SK-N-SH treated with all-trans-retinoic acid at 6 μM for 48 hours (cell line): ENCODE measurements around the gene MNX1.

Experiments
- ATAC-seq: fragments of 200-7000 bp; cut with Tn5 transposase; 3 replicates; pipeline ENCODE4 v1.9.1; 2020; ENCODE audit warnings: mild to moderate bottlenecking, moderate library complexity
- ARNTL ChIP-seq: fragments of 450-650 bp; formaldehyde crosslinking; IDR thresholded peaks from 2 replicates; pipeline ENCODE4 v1.5.0; 2020; ENCODE audit warnings: low read depth, mild to moderate bottlenecking, moderate library complexity, borderline replicate concordance
- BACH2 ChIP-seq: fragments of 250-450 bp; sonication (Bioruptor Pico); IDR thresholded peaks from 2 replicates; pipeline ENCODE4 v1.9.0; 2021; ENCODE audit warnings: mild to moderate bottlenecking, borderline replicate concordance
- CREB5 ChIP-seq: fragments of 250-450 bp; sonication (Bioruptor Pico); IDR thresholded peaks from 2 replicates; pipeline ENCODE4 v1.5.1; 2020; ENCODE audit warnings: low read depth, mild to moderate bottlenecking, moderate library complexity
- CSDC2 ChIP-seq: fragments of 250-450 bp; sonication (Bioruptor Pico); IDR thresholded peaks from 2 replicates; pipeline ENCODE4 v1.5.0; 2020; ENCODE audit warnings: mild to moderate bottlenecking, moderate library complexity
- CSRNP3 ChIP-seq: fragments of 250-450 bp; sonication (Bioruptor Pico); IDR thresholded peaks from 2 replicates; pipeline ENCODE4 v1.5.1; 2021; ENCODE audit warnings: mild to moderate bottlenecking, moderate library complexity
- ESRRG ChIP-seq: fragments of 250-450 bp; sonication (Bioruptor Pico); IDR thresholded peaks from 2 replicates; pipeline ENCODE4 v1.6.1; 2021; ENCODE audit warnings: mild to moderate bottlenecking
- GLIS3 ChIP-seq: fragments of 250-450 bp; sonication (Bioruptor Pico); IDR thresholded peaks from 2 replicates; pipeline ENCODE4 v1.5.0; 2020; ENCODE audit warnings: mild to moderate bottlenecking, moderate library complexity
- ISL1 ChIP-seq: fragments of 250-450 bp; sonication (Bioruptor Pico); IDR thresholded peaks from 2 replicates; pipeline ENCODE4 v2.1.2; 2022; ENCODE audit warnings: mild to moderate bottlenecking, moderate library complexity
- OSR1 ChIP-seq: fragments of 250-450 bp; sonication (Bioruptor Pico); IDR thresholded peaks from 2 replicates; pipeline ENCODE4 v1.8.0; 2022; ENCODE audit warnings: moderate library complexity, mild to moderate bottlenecking, inconsistent platforms
- POU6F1 ChIP-seq: fragments of 250-450 bp; sonication (Bioruptor Pico); IDR thresholded peaks from 2 replicates; pipeline ENCODE4 v1.8.0; 2021; ENCODE audit warnings: low read depth, mild to moderate bottlenecking, moderate library complexity, borderline replicate concordance
- PPARA ChIP-seq: fragments of 250-450 bp; sonication (Bioruptor Pico); IDR thresholded peaks from 2 replicates; pipeline ENCODE4 v1.5.0; 2020; ENCODE audit warnings: mild to moderate bottlenecking, borderline replicate concordance
- ZC3H10 ChIP-seq: fragments of 250-450 bp; sonication (Bioruptor Pico); IDR thresholded peaks from 2 replicates; pipeline ENCODE4 v1.5.1; 2021; ENCODE audit warnings: mild to moderate bottlenecking, moderate library complexity
- ZFP3 ChIP-seq: fragments of 250-450 bp; sonication (Bioruptor Pico); IDR thresholded peaks from 2 replicates; pipeline ENCODE4 v1.5.0; 2020; ENCODE audit warnings: mild to moderate bottlenecking, moderate library complexity
- ZFP30 ChIP-seq: fragments of 450-650 bp; formaldehyde crosslinking; IDR thresholded peaks from 2 replicates; pipeline ENCODE4 v1.5.0; 2022; ENCODE audit warnings: mild to moderate bottlenecking, moderate library complexity
- ZNF565 ChIP-seq: fragments of 450-650 bp; formaldehyde crosslinking; conservative IDR thresholded peaks from 2 replicates; pipeline ENCODE4 v1.5.0; 2020; ENCODE audit warnings: low read depth, mild to moderate bottlenecking, moderate library complexity
- ZNF70 ChIP-seq: fragments of 450-650 bp; formaldehyde crosslinking; IDR thresholded peaks from 2 replicates; pipeline ENCODE4 v1.5.0; 2020; ENCODE audit warnings: mild to moderate bottlenecking, moderate library complexity
- ZNF8 ChIP-seq: fragments of 450-650 bp; formaldehyde crosslinking; IDR thresholded peaks from 2 replicates; pipeline ENCODE4 v1.5.0; 2020; ENCODE audit warnings: mild to moderate bottlenecking, moderate library complexity
- TF ChIP-seq, protein P1 (sequence below): fragments of 250-450 bp; sonication (Bioruptor Pico); IDR thresholded peaks from 2 replicates; pipeline ENCODE4 v1.8.0; 2020; ENCODE audit warnings: mild to moderate bottlenecking, moderate library complexity, borderline replicate concordance
- TF ChIP-seq, protein P2 (sequence below): fragments of 250-450 bp; sonication (Bioruptor Pico); IDR thresholded peaks from 2 replicates; pipeline ENCODE4 v1.5.0; 2020; ENCODE audit warnings: mild to moderate bottlenecking, moderate library complexity

MNX1 gene

DNA sequence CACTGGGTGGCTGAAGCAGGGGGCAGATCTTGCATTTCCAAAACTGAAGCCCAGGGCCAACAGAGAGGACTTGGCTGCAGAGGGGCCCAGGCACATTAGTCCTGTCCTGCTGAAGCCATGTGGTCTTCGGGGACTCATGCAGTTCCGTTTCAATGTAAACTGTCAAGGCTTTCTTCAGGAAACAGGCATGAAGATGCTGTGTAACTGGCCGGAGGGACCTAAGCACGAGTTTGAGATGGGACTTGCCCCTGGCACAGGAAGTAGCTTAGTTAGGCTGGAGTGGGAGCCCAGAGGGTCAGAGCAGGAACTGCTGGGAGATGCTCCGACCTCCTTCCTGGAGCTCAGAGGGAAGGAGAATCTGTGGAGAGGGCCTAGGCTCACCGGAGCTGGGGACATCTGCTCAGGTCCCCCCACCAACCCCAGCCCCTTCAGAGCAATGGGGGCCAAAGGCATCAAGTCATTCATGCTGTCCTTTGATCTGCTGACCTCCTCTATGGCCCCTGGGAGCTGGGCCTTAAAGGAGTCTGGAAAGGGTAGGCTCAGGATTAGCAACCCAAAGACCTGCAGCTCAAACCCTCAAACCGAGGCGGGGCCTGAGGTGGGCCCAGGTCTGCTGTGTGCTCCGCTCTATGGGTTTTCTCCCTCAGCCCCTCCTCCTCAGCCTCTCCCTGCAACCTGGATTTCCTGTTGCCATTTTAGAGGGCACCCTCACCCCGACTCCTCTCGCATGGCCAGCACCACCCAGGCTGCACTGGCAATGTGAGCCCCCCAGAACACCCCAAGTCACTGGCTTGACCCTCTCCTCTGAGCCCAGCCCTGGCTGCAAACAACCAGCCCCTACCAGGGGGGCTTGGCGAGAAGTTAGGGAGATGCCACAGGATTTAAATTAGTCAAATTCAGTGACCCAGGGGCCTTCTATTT is 4.4 kb upstream of the MNX1 start:
- ATAC-seq: no peak
- no peak for TF ChIP-seq ZNF8 (CRISPR knock-in tag)
- no peak for TF ChIP-seq CSDC2 (CRISPR knock-in tag)
- TF ChIP-seq ZNF70 (CRISPR knock-in tag): no peak
- TF ChIP-seq, protein P1, sequence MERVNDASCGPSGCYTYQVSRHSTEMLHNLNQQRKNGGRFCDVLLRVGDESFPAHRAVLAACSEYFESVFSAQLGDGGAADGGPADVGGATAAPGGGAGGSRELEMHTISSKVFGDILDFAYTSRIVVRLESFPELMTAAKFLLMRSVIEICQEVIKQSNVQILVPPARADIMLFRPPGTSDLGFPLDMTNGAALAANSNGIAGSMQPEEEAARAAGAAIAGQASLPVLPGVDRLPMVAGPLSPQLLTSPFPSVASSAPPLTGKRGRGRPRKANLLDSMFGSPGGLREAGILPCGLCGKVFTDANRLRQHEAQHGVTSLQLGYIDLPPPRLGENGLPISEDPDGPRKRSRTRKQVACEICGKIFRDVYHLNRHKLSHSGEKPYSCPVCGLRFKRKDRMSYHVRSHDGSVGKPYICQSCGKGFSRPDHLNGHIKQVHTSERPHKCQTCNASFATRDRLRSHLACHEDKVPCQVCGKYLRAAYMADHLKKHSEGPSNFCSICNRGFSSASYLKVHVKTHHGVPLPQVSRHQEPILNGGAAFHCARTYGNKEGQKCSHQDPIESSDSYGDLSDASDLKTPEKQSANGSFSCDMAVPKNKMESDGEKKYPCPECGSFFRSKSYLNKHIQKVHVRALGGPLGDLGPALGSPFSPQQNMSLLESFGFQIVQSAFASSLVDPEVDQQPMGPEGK (CRISPR knock-in tag): no peak
- no peak for TF ChIP-seq OSR1 (CRISPR knock-in tag)
- no peak for TF ChIP-seq ZFP3
- no peak for TF ChIP-seq ZNF565 (CRISPR knock-in tag)
- no peak for TF ChIP-seq CREB5 (CRISPR knock-in tag)
- no peak for TF ChIP-seq BACH2 (CRISPR knock-in tag)
- no peak for TF ChIP-seq CSRNP3
- TF ChIP-seq GLIS3: no peak
- no peak for TF ChIP-seq PPARA (CRISPR knock-in tag)
- TF ChIP-seq ZC3H10 (CRISPR knock-in tag): no peak
- TF ChIP-seq, all 23 proteins: peak for 0

GRCh38 chr7:157013602-157014549 is 3.4 kb upstream of the MNX1 start:
- TF ChIP-seq OSR1 (CRISPR knock-in tag) (no peak), ISL1 (CRISPR knock-in tag) (no peak), ZNF565 (CRISPR knock-in tag) (no peak), ZNF70 (CRISPR knock-in tag) (no peak), GLIS3 (no peak), CSRNP3 (no peak)
- TF ChIP-seq, protein P1 (CRISPR knock-in tag): no peak
- no peak for ATAC-seq

- no peak for ATAC-seq
- TF ChIP-seq PPARA (CRISPR knock-in tag) (no peak), ESRRG (no peak), ARNTL (CRISPR knock-in tag) (no peak)
- TF ChIP-seq, all 23 proteins: peak for 0
Measured at GRCh38 chr7:157013101-157013500, 2.6 kb upstream of the MNX1 start.

- no peak for ATAC-seq
- TF ChIP-seq BACH2 (CRISPR knock-in tag): no peak
- TF ChIP-seq ZNF8 (CRISPR knock-in tag): no peak
- TF ChIP-seq ZFP30 (CRISPR knock-in tag): no peak
- TF ChIP-seq ARNTL (CRISPR knock-in tag): no peak
- TF ChIP-seq ZNF565 (CRISPR knock-in tag): no peak
- no peak for TF ChIP-seq POU6F1 (CRISPR knock-in tag)
- no peak for TF ChIP-seq PPARA (CRISPR knock-in tag)
- TF ChIP-seq OSR1 (CRISPR knock-in tag): no peak
- TF ChIP-seq, protein P2, sequence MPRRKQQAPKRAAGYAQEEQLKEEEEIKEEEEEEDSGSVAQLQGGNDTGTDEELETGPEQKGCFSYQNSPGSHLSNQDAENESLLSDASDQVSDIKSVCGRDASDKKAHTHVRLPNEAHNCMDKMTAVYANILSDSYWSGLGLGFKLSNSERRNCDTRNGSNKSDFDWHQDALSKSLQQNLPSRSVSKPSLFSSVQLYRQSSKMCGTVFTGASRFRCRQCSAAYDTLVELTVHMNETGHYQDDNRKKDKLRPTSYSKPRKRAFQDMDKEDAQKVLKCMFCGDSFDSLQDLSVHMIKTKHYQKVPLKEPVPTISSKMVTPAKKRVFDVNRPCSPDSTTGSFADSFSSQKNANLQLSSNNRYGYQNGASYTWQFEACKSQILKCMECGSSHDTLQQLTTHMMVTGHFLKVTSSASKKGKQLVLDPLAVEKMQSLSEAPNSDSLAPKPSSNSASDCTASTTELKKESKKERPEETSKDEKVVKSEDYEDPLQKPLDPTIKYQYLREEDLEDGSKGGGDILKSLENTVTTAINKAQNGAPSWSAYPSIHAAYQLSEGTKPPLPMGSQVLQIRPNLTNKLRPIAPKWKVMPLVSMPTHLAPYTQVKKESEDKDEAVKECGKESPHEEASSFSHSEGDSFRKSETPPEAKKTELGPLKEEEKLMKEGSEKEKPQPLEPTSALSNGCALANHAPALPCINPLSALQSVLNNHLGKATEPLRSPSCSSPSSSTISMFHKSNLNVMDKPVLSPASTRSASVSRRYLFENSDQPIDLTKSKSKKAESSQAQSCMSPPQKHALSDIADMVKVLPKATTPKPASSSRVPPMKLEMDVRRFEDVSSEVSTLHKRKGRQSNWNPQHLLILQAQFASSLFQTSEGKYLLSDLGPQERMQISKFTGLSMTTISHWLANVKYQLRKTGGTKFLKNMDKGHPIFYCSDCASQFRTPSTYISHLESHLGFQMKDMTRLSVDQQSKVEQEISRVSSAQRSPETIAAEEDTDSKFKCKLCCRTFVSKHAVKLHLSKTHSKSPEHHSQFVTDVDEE (CRISPR knock-in tag): no peak
Measured at GRCh38 chr7:157012113-157012547, 1.7 kb upstream of the MNX1 start.
